GM21528 (cell line): ENCODE measurements around the gene CFAP57.

Source experiments
- ATAC-seq: cut with Tn5 transposase; IDR thresholded peaks from one replicate; pipeline ENCODE4 v1.9.1; 2021; ENCODE audit warnings: mild to moderate bottlenecking, moderate library complexity; ENCODE audit not compliant: unreplicated experiment, low FRiP score

Gene CFAP57

DNA sequence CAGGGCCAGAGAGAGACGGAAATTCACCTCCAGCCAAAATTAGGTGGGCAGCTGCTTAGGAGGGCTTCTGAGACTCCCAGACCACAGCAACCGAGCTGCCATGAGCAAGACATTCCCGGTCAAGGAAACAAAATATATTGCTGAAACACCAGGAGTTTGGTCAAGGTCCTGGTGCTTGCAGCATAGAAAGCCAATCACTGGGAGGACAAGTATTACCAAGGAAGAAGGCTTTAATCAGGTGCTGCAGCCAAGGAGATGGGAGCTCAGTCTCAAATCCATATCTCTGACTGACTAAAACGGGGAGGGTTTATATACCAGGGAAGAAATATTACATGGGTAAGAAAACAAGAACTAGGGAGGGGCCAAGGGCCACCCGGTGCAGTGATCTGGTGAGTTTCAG lies 78.9 kb downstream of the CFAP57 start:
- ATAC-seq, result no peak

GRCh38 chr1:43252225-43252624 lies 80.1 kb downstream of the CFAP57 start:
- no peak for ATAC-seq

GRCh38 chr1:43253173-43253572 lies 81.0 kb downstream of the CFAP57 start:
- no peak for ATAC-seq

GRCh38 chr1:43253876-43254275 lies 81.7 kb downstream of the CFAP57 start:
- ATAC-seq, result no peak

DNA sequence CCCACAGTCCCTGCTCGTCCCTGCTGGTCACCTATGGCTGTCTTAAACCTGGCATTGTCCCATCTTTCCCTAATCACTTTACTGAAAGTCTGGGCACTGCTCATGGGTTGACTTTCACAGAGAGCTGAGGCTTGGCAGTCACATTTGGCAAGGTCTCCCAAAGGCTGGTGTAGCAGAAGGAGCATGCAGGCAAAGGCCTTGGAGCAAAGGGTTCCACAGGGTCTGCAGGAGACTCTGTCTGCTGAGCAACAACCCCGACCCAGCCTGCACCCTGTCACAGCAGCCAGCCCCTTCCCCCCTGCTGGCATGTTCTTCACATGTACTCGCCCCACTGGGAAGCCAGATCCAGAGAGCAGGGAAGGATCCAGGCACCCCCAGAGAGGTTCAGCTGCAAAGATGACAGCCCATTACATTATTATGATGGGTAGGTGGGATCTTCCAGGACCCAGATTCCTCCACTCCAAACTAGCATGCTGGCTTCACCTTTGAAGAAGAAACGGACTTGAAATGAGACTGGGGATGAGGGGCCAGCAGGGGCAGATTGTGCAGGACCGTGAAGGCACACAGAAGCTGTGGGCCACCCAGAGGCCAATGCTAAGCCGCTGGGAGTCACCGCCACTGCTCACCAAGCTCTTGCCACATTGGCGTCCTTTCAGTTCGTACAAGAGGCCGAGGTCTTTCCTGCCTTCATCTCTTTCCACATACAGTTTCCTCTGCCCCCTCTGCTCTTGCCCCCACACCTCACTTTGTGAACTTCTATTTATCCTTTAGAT lies 83.5 kb downstream of the CFAP57 start:
- no peak for ATAC-seq

DNA sequence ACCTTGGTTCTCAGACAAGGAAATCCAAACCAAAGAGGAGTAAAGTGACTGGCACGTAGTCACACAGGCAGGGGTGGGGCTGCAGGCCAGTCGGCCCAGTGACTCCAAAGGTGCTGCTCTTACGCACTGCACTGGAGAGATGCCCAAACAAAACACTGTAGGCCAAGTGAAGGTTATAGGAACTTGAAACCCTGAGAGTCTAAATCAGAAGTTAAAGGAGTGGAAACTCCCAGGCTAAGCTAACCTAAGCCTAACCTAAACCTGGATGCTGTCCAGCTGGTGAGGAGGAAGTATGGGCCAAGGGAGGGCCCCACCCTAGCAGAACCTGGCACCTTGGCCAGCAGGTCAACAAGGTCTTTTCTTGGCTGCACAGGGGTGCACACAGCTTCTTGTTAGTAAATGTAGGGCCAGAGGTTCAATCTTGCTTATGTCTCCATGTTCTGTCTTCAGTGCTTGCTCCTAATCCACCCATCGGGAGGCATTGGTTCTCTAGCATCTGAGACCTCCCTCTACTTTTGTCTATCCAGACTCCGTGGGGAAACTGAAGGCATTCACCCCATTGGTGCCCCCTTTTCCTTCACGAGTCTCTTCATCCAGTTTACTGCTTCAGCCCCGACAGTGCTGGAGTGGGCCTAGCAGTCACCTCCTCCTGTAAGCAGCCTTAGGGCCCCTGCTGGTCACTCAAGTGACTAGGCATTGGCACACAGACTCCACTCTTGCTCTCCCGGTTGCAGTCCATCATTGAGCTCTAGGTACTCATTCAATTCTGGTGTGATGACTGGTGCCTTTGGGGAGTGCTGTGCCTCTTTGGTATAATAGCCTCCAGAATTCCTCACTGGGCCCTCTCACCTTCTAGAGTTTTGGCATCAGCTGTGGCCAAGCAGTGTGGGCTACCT lies 84.8 kb downstream of the CFAP57 start:
- ATAC-seq, result no peak

- no peak for ATAC-seq
These were observed 86.2 kb downstream of the CFAP57 start for GRCh38 chr1:43258370-43258769.

DNA sequence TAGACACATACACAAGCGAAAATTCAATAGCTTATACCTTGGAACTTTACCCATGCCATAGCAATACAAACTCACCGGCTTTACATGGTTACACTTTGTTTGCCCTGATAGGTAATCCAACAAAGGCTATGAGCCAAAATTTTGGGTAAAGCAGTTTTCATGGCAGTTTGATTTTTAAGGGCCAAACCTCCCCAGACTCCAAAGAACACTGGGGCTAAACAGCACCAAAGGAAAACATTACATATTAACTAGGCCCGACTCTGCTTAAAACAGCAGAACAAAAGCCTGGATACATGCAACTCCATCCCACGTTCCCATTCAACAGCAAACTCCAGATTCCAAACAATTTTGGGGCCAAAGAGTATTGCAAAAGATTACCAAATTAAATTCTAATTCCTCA lies 93.3 kb downstream of the CFAP57 start:
- ATAC-seq, result no peak

- no peak for ATAC-seq
These were observed 94.8 kb downstream of the CFAP57 start for GRCh38 chr1:43266881-43267280.

GRCh38 chr1:43267291-43267805 lies 95.2 kb downstream of the CFAP57 start:
- ATAC-seq, result no peak

- no peak for ATAC-seq
These were observed 95.8 kb downstream of the CFAP57 start for GRCh38 chr1:43267818-43268425.

- ATAC-seq, result no peak
These were observed 97.7 kb downstream of the CFAP57 start, which contains the start of gene TMEM125 for GRCh38 chr1:43269627-43270375. TSS of gene TMEM125 (plus strand) at chr1:43269983. CDS start at chr1:43272723, 2,740 bp downstream.

DNA sequence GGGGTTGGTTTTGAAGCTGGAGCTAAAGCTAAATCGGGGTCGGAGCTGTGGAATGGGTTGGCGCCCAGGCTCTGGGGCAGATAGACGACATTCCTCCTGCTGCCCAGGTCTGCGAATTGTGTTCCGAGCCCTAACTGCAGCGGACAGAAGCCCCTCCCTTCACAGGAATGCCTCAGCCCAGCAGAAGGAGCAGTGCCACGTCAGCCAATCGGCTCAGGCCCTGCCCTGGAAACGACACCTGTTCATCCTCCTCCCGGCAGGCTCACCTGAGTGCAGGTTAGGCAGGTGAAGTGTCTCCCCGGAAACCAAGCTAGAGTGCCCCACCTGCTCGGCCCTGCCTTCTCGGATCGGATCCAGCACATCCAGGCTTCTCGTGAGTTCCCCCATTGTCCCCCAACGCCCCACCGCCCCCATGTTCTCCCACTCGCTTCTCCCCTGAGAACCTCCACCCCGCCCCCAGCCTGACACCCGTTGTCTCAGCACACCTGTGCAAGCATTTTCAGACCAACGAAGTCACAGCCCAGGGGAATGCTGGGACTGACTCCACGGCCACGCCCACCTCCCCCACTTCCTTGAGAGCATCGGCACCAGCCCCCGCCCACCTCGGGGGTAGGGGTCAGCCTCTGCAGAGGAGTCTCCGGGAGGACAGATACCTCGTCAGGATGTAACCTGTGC lies 98.4 kb downstream of the CFAP57 start:
- ATAC-seq, result no peak

DNA sequence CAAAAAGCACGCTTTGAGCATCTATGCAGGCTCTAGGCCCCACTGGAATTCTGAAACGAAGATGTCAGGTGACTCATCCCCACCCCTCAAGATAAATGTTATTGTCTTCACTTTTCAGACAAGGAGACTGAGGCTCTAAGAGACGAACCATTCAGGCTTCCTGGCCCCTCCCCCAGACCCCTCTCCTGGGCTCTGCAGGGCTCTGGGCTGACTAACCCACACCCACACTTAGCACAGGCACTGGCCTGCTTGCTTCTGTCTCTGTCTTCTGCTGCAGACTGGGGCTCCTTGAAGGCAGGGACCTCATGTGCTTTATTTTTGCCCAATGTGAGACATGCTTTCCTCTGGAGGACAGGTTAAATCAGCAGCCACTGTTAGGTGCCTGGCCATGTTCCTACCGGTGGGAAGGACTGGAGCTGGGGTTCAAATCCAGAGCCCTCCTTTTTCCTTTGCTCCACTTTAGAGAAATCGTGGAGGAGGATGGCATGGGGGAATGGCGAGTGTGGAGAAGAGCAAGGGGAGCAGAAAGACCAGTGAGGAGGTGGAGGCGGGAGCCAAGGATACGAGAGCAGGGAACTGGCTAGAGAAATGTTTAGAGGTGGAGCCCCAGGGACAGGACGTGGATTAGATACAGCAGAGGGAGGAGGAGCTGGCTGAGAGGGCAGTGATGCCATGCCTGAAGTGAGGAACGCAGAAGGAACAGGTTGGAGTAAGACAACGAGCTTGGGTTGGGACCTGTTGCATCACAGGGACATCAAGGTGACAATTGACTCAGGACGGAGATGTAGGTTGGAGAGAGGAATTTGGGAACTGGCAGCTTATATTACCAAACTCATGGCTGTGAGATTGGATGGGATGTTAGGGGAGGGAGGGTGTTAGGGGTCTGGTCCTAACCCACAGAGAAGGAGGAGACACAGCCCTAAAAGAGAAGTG lies 99.3 kb downstream of the CFAP57 start:
- ATAC-seq, result no peak

DNA sequence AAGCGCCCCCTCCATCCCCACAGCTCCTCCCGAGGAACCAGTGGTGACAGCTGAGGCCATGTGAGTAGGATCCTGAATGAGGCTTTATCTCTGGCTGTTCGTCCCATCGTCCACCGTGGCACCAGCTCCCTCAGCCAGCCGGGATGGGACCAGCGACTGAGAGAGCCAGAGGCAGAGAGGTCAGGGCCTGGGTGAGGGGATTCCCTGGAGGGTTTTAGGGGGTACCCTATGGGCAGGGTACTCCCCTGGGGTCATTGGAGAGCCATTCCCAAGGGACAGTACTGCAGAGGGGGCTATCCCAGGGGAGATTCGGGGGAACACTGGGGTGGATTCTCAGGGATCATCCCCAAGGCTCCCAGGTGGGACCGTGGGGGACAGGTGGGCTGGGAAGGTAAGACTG lies 100.0 kb downstream of the CFAP57 start:
- no peak for ATAC-seq

DNA sequence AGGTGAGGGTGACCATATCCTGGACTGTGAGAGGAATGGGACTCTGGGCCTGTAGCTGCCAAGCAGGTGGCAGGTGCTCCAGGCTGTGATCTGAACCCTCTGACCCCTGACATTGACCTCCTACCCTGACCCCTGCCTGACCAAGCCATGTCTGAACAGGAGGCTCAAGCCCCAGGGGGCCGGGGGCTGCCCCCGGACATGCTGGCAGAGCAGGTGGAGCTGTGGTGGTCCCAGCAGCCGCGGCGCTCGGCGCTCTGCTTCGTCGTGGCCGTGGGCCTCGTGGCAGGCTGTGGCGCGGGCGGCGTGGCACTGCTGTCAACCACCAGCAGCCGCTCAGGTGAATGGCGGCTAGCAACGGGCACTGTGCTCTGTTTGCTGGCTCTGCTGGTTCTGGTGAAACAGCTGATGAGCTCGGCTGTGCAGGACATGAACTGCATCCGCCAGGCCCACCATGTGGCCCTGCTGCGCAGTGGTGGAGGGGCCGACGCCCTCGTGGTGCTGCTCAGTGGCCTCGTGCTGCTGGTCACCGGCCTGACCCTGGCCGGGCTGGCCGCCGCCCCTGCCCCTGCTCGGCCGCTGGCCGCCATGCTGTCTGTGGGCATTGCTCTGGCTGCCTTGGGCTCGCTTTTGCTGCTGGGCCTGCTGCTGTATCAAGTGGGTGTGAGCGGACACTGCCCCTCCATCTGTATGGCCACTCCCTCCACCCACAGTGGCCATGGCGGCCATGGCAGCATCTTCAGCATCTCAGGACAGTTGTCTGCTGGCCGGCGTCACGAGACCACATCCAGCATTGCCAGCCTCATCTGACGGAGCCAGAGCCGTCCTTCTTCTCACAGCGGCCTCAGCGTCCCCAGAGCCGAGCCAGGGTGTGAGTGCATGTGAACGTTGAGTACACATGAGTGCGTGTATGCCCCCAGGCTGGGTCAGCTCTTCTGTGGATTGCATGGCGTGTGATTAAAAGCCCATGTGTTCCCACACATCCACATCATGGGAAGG lies 100.7 kb downstream of the CFAP57 start:
- no peak for ATAC-seq

DNA sequence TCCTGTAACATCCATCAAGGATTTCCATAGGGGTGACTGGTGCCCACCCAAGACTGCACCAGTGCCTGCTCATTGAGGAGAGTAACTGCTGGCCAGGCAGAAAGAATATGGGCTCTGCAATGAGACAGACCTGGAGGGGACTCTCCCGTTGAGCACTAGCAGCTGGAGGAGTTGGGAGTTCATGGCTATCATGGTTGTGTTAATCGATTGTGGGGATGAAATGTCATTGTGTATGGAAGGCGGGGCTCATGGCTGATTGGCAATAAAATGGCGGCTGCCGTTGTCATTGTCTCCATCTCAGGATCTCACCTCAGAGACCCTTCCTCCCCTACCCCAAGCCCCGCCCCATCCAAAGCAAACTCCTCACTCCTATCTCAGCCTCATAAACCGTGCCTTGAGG lies 101.6 kb downstream of the CFAP57 start:
- ATAC-seq, result no peak
